DMS114 treated with DMSO at 0.1 percent for 48 hours (cell line): Measurements from ENCODE around the gene KIDINS220.

Experiments used
- DNase-seq: peaks from one replicate; lab custom pipeline; 2025; ENCODE audit not compliant: unreplicated experiment; lab: John Stamatoyannopoulos, UW

Gene KIDINS220

DNA sequence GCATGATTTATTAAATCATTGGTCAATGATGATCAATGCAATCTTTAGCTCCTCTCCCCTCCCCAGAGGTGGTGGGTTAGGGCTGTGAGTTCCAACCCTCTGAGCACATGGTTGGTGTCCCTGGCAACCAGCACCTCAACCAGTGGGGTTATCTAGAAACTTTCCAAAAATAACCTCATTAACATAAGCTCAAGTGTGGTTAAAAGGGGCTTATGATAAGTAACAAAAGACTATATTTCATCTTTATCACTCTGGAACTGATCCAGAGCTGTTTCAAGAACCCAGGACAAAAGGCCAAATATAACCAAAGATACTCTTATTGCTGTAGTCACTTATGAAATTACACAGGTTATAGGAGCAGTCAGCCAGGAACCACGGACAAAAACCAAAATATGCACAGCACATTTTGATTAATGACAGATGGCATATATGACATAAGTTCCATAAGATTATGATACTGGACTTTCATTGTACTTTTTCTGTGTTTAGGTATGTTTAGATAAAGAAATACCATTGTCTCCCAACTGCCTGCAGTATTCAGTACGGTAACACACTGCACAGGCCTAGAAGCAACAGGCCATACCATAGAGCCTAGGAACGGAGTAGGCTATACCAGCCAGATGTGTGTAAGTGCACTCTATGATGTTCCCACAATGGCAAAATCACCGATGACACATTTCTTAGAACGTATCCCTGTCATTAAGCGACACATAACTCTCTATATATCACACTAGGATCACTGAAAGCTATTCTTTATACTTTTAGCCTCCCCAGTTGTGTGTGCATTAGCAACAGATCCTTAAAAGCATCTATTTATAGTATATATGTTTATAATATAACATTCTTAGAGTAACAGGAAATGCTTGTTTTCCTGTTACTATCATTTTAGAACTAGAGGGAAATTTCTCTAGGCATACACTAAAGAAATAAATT is 31.9 kb downstream of the KIDINS220 start:
- no peak for DNase-seq

DNA sequence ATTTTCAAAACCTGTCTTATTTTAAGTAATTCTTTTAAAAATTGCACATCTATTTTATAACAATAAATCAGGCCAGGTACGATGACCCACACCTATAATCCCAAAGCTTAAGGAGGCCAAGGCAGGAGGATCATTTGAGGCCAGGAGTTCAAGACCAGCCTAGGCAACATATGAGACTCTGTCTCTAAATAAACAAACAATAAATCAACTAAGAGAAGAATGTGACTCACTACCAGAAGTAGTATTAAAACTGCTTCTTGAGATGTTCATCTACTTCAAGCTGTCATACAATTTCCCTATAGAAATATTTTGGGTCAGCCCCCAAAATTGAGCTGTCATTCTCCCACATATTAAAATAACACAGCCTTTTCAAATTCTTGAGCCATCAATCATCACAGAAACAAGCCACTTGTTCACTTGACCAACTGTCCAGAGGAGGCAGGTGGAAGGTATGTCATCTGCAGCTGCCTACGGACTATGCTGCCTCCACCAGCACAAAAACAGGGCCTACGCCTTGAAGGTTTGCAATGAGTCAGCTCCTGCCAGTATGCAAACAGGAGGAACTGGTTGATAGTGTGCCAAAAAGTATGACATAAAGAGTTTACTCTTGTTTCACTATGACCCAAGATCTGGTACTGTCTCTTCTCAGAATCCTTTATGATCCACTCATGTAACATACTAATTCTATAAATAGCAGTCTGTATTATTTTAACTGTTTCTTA is 33.6 kb downstream of the KIDINS220 start:
- DNase-seq = no peak

DNA sequence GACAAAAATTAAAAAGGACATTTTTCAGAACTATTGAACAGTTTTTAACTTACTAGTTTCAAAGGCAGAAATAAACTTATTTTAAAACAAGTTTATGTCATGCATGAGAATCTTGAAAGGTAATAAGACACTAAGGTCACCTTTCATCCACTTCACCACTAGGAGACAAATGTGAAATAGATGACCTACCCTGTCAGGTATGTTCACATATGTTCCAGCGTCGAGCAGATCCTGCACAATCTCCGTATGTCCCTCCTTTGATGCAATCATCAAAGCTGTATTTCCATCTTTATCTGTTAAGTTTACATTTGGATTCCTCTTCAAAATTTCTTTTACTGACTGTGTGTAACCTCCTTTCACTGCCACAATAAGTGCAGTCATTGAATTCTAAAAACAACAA is 34.7 kb downstream of the KIDINS220 start:
- no peak for DNase-seq

DNA sequence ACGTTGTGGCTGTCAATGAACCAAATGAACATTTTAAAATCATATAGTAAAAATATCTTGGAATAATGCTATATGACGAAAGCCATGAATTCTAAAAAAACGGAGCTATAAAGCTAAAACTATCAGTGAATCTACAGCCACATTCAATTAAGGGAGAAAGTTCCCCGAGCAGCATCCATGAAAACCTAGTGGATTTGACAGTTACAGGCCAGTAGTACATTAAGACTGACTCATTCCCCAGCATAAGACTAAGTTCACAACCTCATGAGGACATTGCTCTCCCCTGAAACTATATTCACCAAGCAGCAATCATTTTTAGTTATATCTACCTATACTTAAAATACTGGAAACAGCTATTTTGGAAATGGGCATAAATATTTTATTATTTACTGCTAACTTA is 36.6 kb downstream of the KIDINS220 start:
- no peak for DNase-seq

DNA sequence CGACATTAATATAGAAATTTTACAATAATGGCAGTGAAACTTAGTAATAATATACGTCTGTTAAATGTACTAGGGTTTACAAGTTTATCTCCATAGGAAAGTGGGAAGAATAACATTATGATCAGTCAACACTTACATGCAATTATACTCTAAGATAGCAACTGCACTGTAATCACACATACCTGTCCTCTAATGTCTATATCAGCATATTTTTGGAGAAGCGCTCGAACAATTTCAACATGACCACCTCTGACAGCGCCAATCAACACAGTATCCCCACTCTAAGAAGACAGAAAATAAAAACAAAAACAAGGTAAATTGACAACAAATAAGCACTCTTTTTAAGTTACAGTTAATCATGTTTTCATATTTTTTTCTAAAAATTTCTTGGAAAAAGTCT is 37.2 kb downstream of the KIDINS220 start:
- no peak for DNase-seq

DNA sequence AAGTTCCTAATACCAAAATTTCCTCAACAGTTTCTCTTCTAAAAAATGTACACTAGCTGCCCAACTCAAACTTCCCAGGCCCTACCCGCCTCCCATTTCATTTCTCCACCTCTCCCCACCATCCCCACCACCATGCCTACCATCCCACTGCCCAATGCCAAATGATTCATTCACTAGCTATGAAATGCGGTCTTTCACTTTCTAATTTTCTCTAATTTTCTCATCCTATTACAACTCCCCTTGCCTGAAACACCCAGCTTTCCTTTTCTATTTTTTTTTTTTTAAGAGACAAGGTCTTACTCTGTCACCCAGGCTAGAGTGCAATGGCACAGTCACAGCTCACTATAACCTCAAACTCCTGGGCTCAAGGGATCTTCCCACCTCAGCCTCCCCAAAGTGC is 38.4 kb downstream of the KIDINS220 start:
- DNase-seq = no peak

DNA sequence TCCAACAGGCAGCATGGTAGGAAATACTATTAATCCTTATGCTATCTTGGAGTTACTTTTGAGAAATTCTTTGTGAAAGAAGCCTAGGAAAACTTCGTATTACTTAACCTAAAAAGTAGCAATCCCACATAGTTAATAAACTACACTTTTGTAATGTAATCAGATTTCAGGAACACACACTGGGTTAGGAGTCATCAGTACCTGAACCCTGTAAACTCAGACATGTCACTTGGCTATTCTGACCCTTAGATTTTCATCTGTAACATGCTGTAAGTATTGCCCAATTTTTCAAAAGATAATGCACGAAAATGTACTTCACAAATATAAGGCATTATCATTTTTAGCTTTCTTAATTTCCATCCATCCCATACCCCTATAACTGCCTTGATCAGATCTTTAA is 39.0 kb downstream of the KIDINS220 start:
- no peak for DNase-seq

DNA sequence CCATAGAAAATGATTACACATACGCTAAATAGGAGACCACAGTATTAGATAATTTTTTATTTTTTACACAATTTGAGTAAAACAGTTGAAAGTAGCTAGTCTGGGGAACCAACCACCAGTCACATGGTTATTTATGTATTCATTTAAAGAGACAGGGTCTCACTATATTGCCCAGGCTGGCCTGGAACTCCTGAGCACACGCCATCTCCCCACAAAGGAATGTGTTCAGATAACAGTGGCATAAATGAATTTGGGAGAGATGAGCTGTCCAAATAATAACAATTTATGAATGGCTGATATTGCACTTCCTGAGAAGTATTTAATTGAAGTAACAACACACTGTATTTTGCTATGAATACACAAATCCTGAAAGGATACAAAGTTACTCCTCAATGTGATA is 39.7 kb downstream of the KIDINS220 start:
- DNase-seq = no peak

DNA sequence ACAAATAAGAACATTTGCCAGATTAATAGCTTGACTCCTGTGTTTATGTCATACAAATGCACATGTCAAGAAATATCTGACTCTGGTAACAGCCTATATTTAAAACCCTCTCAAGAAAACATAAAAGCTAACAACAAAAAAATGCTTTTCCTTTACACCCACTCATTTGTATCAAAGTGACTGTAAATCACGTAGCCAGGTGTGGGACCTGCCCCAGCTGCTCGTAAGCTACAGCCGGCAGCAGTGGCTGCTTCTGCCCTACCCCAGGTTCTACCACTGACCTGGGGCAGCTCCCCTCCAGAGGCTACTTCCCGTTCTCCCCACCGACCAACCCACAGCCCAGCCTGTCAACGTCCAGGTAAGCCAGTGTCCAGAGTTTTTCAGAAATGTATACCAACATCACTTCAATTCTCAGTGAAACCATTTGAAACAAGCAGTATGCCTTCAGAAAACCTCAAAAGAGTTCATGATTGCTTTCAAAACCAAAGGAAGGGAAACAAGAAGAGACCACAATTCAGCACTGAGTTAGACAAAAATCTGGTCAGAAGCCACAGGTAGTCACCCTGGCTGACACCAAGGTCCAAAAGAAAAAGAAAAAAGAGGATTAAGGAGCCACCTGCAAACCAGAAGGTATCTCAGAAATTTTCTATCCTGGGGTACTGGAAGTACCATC is 40.4 kb downstream of the KIDINS220 start:
- no peak for DNase-seq

DNA sequence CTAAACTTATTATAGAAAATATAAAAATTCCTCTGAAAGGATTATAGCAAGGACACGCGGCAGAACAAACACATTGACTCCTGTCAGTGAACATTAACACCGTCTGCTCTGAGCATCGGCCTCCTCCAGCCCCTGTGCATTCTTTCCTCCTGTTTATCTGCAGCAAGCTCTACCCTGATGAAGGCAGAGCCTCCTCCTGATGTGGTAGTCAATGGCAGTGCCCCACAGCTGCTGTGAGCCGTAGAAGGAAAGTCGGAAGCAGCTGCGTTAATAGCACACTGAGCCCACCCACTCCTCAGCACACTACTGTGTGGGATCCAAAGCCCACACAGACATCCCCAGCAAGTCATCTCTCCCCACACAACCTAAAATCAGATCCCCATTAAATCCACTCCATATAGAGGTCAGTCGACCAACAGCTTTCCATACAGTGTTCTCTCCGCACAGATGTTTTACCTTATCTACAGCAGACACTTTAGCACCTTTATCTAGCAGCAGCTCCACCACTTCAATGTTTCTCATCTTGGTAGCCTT is 41.0 kb downstream of the KIDINS220 start:
- no peak for DNase-seq

DNA sequence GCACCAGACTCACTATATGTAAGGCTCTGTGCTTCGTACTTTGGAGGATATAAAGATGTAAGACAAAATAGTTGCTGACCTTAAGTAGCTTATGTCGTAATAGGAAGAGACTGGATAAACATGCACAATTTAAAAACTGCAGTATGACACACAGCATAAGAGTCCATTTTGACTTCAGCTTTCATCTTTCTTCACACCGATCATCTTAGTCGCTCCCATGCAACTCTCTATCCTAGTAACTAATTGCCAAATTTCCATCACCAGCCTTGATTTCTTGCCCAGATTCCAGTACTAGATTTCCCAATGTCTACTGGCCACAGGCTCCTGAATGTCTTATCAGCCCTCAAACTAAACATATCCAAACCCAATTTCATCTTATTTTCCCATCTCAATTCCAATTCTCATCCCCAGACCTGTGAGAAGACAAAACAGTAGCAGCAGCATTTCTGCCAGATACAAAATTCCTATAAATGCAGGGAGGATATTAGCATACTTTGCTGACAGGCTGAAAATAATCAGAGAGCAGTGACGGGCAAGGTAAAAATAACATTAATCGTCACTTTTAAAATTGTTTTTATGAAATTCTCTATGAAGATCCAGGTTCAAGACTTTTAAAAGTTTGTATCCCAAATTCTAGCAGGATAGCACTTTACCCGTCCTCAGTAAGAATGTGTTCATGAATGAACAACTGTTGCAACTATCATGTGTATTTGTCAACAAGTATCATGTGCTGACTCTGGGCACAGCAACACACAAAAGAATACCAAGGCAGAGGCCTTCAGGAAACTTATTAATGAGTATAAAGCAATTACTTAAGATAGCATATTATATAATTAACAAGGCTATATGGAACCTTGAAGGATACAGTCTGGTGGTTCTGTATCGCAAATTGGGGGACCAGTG is 42.2 kb downstream of the KIDINS220 start:
- DNase-seq = no peak

DNA sequence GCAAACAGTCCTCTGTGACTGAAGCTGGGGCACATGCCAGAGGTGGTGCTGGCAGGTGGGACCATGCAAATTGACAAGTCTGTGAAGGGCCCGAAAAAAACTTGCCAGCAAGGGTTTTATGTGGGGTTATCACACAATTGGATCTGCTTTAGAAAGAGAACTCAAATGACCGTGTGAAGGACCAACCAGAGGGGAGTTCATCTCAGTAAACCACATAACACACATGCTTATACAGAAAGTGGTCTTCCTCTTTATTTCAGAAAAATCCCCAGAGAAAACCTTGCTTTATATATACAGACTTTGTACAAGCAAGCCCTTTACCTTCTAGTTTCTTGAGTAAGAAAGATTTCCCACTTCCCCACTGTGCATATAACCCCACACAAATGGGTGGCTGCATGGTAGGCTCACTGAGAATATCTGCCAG is 46.7 kb downstream of the KIDINS220 start:
- DNase-seq = no peak

DNA sequence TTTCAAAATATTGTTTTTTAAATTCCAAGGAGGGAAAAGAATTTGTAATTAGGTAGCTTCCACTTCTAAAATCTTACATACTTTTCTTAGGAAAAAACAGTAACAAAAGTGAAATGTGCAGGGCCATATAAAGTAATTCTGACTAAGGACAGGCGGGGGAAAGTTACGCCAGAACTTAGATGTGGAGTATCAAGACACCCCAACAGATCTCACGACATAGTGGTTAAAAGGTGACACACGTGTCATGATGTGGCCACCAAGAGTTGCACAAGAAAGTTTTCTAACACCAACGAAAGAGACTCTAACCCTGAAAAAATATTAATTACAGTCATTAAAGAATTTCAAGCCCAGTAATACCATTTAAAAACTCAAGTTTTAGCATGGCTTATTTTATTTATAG is 51.0 kb downstream of the KIDINS220 start:
- DNase-seq = no peak

DNA sequence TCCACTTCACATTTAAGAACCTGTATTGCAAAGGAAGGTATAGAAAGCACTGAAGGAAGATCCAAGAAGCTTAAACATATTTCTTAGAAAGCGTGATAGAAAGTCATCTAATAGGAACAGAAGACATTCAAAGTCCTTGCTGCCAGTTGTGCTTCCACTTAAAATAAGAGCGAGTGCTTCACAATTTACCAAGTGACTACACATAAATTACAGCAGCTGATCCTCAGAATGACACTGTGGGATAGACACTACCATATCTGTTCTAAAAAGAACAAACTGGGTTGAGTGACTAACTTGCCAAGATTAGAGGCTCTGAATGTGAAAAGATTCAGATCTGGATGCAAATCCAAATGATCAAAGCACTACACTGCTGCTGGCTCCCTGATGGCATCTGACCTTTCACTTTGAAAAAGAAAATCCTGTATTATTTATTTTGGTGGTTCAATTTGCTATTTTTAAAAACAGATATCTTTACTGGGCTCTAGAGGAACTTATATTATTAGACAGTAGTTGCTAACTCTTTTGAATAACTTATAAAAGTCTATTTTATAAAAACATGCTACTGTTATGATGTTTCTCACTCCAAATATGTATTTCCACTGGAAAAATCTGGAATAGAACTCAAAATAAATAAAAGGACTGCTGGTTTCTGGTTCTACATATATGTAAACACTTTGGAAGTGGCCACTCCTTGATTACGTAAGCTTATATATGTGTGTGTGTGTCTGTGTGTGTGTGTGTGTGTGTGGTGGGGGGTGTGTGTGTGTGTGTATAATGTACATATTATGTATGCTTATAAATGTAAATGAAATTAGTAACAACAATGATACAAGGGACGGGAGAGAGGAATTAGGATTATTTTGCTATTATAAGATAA is 57.4 kb downstream of the KIDINS220 start:
- no peak for DNase-seq

DNA sequence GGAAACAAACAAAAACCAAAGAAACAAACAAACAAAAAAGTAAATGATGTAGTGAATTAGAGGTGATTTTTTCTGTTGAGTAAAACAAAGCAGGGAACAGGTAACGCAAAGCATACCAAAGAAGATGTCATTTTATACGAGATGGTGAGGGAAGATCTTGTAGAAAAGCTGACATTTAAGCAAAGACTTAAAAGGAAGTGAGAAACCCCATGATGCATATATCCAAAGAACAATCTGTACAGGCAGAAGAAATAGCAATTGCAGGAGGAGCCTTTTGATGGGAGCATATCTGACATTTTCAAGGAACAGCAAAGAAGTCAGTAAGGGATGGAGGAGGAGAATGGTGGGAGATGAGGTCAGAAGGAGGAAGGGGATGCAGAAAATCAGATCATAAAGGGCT is 63.0 kb downstream of the KIDINS220 start:
- DNase-seq = no peak

DNA sequence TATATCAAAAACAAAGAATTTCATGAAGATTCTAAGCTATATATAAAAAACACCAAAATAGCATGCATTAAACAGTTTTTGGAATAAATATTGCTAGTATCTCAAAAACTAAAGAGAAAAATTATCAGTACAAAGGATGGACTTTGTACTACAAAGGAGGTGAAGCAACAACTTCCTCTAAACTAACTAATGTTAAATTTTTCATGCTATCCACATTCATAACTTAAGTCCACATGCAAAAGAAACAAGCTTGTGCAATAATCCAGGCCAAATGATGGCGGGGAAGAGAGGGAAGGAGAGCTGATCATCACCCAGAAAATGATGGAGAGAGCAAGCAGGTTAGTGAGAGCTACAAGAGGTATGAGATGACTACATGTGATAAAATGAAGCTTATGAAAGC is 70.1 kb downstream of the KIDINS220 start:
- DNase-seq = no peak

DNA sequence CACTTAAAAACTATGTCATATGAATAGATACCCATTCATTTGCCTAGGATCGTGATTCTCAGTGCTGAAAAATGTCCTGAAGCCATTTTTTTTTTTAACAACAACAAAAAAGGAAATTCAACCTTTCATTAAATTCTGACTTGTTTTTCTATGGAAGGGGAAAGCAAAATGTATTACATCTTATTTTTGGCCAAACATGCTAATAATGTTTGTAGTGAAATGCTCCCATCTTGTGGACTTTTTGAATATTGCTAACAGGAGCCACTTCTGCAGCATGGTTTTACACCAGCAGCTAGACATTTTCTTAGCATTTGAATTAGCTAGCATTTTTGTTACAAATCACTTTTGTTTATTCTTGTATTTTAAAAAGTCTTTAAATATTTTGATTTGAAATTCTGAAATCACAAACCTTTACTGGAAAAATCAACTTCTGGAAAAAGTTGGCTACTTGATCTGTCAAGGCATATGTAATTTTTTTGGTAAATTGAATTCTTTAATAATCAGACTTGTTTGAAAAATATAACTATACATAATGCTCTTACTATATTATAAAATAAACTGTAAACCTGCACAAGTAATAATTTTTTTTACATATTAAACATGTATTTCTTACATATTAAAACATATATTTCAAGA is 75.8 kb downstream of the KIDINS220 start:
- DNase-seq = peak; percentile 18

DNA sequence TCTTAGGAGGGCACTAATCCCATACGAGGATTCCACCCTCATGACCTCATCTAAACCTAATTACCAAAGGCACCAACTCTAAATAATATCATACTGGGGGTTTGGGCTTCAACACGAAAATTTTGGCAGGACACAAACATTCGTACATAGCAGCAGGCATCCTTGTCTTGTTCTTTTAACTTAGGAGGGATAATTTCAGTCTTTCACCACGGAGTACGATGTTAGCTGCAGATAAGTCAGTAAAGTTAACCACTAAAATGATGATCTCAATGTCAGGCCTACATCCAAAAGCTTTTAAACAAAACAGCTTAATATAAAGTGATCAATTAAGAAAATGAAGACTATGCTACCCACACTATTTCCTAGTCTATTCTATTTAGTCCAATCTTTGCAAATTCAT is 80.7 kb downstream of the KIDINS220 start:
- DNase-seq = no peak

DNA sequence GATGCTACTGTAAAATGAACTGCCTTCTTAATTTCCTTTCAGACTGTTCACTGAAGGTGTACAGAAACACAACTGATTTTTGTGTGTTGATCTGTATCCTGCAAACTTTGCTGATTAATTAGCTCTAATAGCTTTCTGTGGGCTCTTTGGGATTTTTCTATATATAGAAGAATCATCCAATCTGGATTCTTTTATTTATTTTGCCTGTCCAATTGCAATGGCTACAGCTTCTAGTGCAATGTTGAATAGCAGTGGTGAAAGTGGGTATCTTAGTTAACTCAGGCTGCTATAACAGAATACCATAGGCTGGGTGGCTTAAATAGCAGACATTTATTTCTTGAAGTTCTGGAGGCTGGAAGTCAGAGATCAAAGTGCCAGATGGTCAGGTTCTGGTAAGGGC is 81.2 kb downstream of the KIDINS220 start:
- DNase-seq = no peak
